ENCODE measurements around the gene HS3ST5. TPM values are rescaled to one million over a fixed set of nuclear protein-coding genes. Genes with fewer than 3 reads are reported as not detected.
"Not testable (repeated sequence)": the region's sequence is repeated elsewhere in the genome, so short reads cannot be mapped to it uniquely, and the experiment has no call there.

The HS3ST5 gene
- total RNA-seq, 1 experiment from 2014 or later = not detected

DNA sequence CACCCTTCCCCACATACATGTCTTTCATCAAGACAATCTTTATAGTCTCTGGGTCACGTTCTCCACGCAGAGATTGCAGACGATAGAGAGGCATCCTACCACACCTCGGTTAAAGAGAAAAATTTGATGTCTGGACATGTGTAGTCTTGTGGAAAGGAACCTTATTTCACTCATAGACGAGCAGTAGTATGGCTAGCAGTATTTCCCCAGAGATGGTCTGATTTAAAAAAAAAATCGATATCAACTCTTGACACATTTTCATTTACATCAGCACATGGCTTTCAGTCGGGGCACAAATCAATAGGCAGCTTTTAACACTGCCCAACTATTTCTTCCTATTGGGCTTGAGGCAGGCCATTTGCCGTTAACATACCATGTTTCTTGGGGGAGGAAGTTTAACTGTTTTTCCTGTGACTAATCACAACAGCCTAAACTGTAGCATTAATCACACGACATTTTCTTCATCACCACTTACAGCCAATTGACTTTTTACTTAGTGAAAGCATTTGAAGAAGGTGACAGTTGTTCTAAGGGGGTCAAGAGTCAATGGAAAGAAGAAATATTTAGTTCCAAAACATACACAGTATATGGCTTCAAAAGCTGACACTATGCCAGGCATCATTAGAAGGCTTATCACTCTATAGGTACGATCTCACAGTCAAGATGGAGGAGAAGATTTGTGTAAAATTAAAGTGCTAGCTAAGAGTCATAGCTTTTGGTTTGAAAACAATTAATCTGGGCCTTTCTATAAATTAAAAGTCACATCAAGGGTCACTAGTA lies 242.4 kb downstream of the HS3ST5 start:
- DNase-seq (ENCODE audit: low spot score) = peak; percentile 47

DNA sequence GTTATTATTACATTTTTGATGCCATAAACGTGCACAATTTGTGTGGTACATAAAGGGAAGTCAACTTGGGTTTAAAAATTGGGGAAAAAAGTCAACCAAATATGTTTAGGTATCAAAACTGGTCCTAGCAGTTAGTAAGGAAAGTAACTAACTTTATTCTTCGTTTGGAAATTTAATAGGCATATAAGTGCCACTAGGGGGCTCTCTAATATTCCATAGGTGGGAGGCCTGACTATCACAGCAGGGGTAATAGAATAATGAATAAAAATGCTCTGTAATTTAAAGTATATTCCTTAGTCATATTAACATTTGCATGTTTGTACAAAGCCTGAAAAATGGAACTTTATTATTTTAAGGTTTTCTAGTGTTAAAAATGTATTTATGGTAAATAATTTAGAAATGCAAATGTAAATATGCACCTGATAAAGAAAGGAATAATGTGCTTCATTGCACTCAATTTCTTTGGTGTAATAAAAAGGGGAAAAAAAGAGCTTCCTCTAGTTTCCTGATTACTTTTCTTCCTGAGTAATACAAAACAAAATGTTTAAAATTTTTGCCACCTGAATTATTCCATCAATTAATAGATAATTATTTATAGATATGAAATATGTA lies 246.2 kb downstream of the HS3ST5 start:
- DNase-seq (ENCODE audit: low spot score) = peak; percentile 19

DNA sequence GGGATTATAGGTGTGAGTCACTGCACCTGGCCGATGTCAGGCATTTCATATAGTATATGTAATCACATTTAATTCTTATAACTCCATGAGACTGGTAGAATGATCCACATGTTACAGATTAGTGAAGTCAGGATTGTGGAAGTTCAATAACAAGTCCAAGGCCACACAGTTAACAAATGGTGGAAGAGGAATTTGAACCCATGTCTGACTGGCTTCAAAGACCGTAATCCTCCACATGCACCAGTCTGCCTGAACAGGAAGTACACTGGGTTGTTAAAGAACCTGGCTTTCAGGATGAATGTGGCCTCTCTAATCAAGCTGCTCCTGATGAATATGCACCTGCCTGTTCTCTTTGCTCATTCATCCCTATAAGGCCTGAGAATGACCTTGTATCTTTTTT lies 249.9 kb downstream of the HS3ST5 start:
- DNase-seq (ENCODE audit: low spot score) = no peak

DNA sequence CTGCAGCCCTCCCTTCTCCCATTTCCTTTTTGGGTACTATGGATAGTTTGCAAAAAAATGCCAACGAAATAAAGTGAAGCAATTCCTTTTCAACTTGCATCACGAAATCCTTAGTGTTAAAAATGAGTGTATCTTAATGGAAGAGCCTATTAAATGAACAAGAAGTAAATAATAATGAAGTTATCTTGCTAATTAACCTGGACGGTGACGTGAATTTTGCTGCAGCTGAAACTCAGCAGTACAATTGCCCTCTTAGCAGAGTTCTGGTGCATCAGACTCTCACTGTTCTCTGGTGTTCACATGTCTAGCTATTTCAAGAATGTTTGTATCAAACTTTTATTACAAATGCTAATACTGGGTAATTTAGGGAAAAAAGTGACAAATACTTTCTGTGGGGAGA lies 252.2 kb downstream of the HS3ST5 start:
- DNase-seq (ENCODE audit: low spot score) = no peak

DNA sequence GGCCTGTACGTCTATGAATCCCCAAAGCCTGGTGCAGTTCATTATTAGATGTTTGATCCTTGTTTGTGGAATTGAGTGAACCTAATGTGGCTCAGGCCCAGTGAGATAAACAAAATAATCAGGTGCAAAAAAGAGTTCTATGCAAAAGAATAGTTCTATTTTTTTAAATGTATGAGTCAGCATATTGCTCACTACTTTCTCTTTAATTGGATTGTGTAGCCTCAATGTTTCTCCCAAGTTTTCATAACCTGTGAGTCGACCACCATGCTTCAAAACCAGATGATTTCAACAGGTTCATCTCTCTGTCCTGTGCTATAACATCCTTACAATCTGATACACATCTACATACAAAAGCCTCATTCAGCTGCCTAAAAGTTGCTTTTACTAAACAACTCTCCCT lies 255.3 kb downstream of the HS3ST5 start:
- no peak for DNase-seq (ENCODE audit: low spot score)

DNA sequence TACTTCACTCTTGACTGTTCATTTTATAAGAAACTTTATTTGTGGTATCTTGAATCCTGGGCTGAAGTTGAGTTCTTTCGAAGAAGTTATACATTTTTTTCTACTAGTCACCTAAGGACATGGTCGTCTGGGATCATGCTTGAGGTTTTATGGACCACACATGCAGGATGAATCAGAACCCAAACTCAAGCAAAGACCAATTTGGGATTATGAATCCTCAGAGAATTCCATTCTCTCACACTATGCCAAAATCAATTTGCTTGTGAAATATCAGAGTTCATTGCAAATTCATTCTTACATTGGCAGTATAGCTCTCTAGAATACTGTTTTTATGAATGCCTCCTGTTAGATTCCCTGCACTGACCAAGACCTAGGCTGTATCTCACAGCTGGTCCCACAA lies 257.6 kb downstream of the HS3ST5 start:
- DNase-seq (ENCODE audit: low spot score) = no peak

DNA sequence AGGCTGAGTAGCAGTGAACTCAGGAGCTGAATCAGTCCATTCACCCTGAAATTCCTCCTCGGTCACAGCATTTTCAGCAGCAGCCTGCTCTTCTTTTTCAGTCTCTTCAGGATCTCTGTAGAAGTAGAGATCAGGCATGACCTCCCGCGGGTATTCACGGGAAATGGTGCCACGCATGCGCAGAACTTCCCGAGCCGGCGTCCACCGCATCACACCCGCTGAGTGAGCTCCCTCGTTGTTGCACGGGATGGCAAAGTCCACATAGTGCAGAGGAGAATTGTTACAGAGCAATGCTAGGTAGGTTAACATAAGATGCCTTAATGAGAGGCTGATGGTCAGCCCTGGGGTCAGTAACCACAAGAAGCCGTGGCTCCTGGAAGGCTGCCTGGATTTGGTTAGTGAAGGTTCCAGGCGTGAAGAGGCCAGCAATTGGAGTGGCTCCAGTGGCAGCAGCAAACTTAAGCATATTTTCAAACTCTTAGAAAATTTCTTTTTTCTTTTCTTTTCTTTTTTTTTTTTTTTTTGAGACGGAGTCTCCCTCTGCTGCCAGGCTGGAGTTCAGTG lies 258.4 kb downstream of the HS3ST5 start:
- DNase-seq (ENCODE audit: low spot score) = peak; percentile 34

DNA sequence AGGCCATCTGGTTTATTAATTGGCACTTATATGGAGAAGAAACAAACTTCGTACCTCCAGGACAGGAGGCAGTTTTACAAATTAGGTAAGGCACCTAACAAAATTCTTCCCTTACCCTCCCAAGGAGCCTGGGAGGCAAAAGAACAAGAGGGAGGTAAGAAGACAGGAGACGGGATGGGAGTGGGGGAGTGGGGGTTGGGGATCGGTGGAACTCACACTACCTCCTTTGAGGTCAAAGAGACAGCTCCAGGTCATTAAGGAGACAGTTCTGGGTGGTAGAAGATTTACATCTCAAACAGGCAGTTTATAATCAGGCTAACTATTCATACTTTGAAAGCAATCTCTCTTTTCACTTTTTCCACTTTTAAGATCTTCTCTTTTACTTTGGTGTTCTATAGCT lies 259.6 kb downstream of the HS3ST5 start:
- DNase-seq (ENCODE audit: low spot score) = no peak

DNA sequence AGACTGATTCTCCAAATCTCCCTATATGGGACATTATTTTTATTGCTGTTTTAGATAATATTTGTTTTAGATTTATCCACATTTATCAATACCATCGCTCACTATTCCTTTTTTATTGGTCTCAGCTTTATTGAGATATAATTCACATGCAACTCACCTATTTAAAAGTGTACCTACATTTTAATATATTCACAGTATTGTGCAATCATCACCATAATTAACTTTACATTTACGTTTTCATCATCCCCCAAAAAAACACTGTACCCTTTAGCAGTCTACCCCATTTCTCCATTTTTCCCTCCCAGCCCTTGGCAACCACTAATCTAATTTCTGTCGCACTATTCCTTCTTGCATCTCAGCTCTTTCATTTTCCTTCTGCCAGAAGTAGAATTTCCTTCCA lies 261.1 kb downstream of the HS3ST5 start:
- no peak for DNase-seq (ENCODE audit: low spot score)

DNA sequence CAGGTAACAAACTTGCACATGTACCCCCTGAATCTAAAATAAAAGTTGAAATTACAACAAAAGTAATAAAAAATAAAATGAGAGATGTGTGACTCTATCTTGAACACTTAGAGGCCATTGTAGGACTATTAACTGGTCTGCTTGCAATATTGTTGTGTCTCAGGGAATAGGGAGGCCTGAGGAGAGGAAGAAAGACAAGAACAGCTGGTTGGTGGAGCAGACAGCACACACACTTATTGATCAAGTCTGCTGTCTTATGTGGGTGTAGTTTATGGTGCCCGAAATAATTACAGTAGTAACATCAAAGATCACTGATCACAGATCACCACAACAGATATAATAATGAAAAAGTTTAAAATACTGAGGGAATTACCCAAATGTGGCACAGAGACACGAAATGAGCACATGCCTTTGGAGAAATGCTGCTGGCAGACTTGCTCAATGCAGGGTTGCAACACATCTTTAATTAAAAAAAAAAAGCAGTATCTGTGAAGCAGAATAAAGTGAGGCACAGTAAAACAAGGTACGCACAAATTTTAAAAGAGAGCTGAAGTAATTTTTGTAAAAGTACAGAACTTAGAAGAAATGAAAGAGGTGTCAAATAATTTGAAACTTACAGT lies 261.8 kb downstream of the HS3ST5 start:
- no peak for DNase-seq (ENCODE audit: low spot score)

DNA sequence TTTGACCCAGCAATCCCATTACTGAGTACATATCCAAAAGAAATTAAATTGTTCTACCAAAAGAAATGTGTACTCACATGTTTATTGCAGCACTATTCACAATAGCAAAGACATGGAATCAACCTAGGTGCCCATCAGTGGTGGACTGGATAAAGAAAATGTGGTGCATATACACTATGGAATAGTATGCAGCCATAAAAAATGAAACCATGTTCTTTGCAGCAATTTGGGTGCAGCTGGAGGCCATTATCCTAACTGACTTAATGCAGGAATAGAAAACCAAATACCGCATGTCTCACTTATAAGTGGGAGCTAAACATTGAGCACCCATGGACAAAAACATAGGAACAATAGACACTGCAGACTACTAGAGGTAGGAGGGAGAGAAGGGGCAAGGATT lies 262.4 kb downstream of the HS3ST5 start:
- DNase-seq (ENCODE audit: low spot score) = not testable (repeated sequence)

DNA sequence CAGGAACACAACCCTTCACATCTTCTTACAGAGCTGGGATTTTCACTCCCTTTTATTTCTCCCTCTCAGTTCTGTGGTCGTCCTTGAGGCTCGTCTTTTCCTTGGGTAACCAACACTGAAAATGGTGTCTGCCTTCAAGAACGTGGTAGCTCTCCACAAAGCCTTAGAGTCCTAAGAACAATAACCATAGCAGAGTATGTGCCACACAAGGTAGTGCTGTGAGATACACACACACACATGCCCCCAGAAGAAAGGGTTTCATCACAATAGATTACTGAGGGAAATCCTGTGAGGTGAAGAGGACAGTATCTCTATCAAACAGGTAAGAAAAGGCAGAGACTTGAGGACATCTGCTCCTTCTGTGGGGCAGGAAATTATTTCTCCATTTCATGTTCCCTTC lies 267.0 kb downstream of the HS3ST5 start:
- DNase-seq (ENCODE audit: low spot score) = no peak

DNA sequence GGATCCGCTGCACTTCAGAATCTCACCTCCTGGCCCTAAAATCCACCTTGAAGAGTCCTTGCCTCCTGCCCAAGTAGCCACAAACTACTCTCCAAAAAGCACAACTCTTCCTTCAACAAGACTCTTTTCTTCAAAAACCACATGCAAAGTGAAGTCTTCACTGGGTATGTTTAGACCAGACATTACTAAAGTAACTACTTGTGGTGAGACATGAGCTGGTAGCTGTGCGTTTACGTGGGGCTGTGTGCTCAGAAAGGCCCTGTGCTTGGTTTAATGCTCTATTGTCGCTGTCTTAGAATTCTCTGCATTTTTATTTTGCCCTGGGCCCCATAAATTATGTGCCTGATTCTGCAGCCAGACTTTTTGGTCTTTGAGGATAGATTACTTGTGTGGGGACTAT lies 267.5 kb downstream of the HS3ST5 start:
- no peak for DNase-seq (ENCODE audit: low spot score)

DNA sequence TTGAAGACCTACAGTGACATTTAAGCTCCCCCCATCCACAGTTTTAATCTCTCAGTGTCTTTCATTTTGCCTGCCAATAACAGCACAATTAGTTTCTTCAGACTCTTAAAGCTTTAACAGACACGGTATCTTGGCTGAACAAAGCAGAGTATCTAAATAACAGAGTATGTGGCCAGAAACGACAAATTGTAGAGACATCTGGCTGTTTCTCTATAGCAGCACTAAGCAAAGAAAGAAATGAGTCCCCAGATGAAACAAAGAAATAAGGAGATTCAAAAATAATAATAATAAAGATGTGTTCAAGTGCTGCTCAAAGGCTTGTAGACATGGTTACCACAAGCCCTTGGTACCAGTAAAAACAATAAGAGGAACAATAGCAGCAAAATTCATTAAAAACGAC lies 274.1 kb downstream of the HS3ST5 start:
- DNase-seq (ENCODE audit: low spot score) = no peak

DNA sequence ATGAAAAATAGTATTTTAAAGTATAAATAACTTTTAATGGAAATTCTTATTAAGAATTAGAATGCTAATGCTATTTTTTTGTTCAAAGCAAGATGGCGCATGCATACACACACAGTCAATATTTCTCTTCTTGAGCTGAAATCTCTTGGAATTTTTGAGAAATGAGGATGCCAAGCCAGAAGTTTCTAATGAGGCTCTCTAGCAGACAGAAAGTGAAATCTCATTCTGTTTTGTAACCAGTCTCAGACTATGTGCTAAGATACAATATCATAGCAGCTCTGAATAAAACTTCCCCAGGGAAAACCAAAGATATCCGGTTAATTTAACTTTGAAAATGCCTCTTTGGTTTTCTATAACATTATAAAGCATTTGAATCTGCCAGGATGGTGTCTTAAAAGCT lies 274.7 kb downstream of the HS3ST5 start:
- no peak for DNase-seq (ENCODE audit: low spot score)

DNA sequence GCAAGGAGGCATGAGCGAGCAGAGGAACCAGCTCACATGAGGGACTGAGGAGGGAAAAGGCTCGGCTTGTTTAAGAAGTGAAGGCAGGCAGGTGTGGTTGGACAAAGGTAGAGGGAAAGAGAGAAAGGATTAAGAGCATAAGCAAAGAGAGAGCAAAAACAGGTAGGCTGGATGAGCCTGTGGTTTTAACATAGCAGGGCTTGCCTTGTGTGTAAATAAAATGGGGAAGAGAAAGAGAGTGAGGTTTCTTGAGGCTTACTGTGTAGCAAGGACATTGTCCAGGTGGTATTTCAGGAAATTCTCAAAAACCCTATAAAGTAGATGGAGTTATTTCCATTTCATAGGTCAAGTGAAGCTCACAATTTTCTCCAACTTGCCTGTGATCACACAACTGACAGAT lies 278.0 kb downstream of the HS3ST5 start:
- no peak for DNase-seq (ENCODE audit: low spot score)

DNA sequence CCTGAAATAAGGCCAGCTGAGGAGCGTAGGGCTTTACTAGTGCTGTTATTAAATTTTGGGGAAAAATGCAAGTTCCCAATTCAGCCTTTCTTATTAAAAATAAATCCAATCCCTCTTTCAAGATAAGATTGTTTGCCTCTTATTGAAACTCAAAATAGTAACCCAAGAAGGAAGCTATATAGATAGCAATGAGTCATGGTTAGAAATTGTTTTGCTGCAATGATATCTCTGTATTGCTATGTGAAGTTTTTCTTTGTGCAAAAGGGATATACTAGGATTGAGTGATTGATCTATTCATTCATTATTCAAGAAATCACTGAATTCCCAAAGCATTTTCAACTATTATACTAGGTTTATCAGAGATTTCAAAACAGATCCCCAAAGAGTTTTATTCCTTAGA lies 278.9 kb downstream of the HS3ST5 start:
- DNase-seq (ENCODE audit: low spot score) = no peak

DNA sequence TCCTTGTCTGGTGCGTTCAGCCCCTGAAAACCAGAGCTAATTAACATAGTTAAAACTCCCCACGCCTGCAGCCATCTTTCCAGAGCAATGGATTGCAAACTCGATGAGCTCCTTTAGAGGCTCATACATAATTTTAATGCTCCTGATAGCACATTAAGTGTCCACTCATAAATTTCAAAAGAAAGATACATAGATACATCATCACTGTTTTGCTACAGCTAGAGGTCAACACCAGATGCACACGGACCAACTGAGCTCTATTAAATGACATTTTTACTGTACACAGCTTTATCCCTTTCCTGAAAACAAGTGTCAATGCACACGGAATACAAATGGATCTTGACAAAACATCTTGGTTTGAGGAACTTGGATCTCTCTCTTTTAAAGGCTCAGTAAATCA lies 280.6 kb downstream of the HS3ST5 start:
- no peak for DNase-seq (ENCODE audit: low spot score)

DNA sequence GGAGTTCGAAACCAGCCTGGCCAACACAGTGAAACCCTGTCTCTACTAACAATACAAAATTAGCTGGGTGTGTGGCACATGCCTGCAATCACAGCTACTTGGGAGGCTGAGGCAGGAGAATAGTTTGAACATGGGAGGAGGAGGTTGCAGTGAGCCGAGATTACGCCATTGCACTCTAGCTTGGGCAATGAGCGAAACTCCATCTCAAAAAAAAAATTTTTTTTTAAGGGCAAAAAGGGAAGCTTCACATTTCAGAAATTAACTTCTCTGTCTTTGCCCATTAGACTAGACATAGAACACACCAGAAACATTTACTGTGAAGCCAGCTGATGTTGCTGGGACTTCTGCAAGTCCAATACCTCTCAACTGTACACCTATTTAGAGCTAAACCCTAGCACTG lies 281.1 kb downstream of the HS3ST5 start:
- no peak for DNase-seq (ENCODE audit: low spot score)

DNA sequence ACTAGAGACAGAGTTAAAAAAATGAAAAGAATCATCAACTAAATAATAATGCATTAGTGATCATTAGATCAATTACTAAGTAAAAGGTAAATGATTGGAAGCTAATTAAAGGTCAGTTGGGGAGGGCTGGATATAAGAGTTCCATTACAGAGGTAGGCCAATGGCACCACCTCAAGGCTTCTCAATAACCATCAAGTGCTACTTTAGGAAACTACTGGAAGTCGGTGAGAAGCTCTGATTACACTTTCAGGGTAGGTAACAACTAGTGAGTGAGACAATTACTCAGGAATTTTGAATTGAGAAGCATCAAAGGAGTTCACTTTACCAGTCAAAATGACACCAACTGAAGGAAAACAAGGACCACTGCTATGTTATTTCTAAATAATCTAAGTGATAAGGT lies 281.7 kb downstream of the HS3ST5 start:
- DNase-seq (ENCODE audit: low spot score) = no peak

DNA sequence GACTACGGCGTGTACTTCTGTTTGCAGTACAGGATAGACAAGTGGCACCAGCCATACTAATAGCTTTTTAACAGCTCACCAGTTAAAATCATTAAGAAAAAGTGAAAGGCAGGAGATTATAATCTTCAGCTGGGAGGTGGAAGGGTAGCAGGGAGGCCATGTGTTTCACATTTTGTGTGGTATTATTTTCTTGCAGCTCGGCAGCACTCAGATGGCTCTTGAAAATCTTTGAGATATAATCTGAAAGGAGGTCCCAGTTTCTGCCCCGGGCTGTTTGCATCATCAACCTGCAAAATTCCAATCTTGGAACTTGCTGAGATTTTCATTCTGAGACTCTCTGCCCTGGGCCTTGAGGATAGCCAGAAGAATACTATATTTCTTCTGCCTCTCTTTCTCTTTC lies 284.4 kb downstream of the HS3ST5 start:
- no peak for DNase-seq (ENCODE audit: low spot score)

DNA sequence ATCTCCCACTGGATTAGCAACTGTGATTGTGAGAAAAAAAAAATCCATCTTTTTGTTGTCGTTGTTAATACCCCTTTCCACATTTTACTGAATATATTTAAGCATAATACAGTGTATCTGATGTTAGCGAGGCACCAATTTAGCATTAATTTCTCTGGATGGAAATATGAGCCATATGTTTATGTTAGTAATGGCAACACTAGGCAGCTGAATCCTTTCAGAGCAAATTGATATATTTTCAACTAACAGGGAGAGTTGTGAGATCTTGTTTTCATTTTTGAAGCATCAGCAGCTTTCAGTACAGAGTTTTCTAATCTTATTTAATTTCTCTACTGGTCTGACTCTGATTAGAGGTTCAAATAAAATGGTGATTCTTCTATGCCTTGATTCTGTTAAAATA lies 287.1 kb downstream of the HS3ST5 start:
- DNase-seq (ENCODE audit: low spot score) = no peak

DNA sequence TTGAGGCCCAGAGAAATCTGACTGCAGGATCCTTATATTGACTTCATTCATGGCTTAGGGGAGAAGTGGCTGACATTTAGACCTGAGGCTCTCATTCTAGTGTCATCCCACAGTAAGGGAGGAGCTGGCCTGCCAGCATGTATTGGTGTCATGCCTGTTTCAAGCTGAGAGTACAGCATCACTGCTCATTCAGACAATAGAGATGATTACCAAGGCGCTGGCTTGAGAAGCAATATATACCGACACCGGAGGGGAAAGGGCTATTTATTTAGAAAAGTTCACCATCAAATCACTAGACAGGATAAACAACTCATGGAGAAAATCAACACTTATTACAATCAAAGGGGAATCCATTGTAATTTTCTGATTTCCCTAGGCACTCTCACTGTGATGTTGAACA lies 287.5 kb downstream of the HS3ST5 start:
- no peak for DNase-seq (ENCODE audit: low spot score)
